GM18519 (cell line): ENCODE results near the gene USPL1.
"Not testable (repeated sequence)": the region's sequence is repeated elsewhere in the genome, so short reads cannot be mapped to it uniquely, and the experiment has no call there.

Experiments
- ATAC-seq: cut with Tn5 transposase; IDR thresholded peaks from one replicate; pipeline ENCODE4 v1.9.1; 2021; ENCODE audit warnings: mild to moderate bottlenecking, moderate library complexity; ENCODE audit not compliant: unreplicated experiment, low FRiP score

USPL1 gene

DNA sequence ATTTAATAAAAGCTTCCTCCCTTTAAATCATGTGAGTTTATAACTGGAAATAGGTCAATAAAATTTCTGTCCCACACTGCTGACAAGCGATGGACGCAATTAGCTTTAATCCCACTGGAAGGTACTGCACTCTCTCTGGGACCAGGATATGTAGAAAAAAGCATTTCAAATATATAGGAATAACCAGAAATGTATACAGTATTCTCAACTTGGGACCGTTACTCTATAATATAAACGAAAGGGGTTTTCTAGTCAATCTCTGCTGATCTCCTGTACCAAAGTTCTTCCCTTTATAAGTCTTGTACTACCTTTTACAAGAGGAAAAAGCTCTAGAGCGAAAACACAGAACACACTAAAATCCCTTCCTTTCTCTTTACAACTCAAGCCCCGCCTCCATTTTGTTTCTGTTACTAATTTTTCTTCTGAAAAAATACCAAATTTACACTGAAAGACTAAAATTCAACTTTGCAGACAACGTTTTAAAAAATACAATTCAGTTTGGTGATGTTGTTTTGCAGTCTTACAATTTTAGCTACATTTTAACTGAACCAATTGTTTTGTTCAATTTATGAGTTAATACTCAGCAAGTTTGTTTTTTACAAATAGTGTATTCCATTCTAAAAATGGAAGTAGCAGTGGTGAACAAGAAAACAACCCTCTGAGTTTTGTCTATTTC lies 1.7 kb upstream of the USPL1 start:
- no peak for ATAC-seq

DNA sequence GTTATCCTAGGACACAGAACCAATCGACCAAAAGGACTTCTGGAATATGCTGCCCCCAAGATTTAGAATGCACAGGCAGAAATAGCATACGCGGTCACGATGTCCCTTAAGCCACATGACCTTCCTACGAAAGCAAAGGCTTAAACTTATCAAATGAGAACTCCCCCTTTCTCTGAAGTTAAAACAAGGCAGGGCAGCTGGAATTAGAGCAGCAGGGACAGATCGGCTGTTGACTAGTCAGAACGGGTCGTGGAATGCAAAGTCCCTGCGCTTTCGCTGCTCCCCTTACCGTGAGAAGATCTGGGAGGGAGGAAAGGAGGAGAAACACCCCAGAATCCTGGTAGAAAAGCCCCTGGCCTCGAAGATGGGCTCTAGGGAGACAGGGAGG lies 799 bp upstream of the USPL1 start:
- peak; percentile 9 for ATAC-seq

DNA sequence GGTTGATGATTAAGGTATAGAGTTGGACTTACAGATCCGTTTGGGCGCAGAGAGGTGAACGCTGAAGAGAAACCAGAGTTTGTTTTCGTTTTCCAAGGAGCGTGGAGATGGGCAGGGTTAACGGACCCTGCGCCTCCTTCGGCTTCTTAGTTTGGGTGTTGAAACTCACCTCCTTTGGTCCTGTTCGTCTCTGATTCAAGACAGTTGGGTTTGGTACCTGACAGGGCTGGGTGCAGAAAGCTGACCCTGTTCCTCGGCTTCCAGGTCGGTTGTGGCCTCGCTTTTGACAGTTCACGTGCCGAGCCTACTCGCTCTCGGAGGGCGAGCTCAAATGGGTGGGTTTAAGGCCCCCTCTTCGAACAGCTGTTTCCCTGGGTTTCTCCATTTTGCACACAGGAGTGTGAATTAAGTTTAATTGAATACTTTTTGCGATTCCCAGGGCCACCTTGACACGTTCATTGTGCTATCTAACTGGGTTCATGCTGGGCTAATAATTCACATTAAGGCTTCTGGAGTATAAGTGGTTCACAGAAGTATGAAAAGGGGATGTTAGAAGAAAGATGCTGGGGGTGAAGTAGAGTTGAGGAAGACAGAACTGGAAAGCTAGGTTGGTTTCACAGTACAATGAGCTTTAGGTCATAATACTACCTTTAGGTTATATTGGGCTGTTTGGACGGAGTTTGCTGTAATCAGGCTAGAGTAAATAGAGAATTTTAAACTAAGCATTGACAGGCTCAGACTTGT lies 638 bp downstream of the USPL1 start:
- ATAC-seq, result no peak

DNA sequence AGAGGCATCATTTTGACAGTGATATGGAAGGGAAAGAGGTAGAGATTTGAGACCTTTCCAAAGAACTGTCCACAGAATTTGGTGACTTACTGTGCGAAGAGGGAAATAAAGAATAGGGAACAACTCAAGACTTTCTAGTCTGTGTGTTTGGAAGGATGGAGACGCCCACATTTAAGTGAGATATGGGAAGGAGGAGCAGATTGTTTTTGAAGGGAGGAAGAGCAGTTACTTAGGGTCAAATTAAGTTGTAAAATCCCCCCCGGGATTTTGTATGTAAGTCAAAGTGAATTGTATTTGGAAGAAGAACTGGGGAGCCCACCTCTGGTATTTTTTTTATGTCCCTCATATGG lies 1.2 kb downstream of the USPL1 start:
- no peak for ATAC-seq

DNA sequence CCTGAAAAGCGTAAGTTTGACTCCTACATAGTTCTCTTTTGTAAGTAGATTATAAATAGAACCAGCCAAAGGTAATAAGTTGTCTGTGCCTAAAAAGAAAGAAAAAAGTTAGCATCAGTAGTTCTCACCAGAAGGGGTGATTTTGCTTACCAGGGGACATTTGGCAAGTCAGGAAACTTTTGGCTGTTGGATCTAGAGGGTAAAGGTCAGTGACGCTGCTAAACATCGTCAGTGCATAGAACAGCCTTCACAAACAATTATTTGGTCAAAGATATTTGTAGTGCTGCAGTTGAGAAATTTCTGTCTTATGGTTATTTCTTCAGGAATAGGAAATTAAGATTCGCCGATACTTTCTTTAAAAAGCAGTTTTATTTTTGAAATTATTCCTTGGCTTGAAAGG lies 2.0 kb downstream of the USPL1 start:
- no peak for ATAC-seq

DNA sequence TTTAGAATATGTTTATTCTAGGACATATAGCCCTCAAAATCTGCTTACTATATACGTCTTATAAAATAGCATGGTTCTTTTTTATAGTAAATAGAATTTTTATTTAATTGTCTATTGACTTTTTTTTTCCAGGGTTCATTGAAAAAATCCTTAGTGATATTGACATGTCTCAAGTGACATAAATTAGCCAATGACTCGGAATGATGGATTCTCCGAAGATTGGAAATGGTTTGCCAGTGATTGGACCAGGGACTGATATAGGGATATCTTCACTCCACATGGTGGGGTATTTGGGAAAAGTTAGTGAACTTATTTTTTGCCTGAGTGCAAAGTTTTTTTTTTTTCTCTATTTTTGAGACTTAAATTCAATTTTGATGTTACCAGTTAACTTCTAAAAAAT lies 3.2 kb downstream of the USPL1 start:
- ATAC-seq, result no peak

DNA sequence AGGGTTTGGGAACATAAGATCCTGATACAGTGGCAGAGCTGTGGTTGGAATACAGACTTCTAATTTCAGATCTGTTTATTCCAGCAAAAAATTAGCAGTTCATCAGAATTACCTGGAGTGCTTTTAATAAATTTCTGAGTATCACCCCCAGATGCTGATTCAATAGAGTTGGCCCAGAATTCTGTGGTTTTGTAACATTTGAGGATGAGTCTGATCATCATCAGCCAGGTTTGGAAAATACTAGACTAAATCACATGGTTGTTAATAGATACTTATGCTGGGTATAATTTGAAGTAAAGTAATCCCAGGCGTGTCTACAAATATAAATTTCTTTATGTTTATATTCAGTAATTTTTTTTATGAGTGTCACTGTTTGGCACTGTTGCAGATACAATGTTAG lies 4.8 kb downstream of the USPL1 start:
- no peak for ATAC-seq

DNA sequence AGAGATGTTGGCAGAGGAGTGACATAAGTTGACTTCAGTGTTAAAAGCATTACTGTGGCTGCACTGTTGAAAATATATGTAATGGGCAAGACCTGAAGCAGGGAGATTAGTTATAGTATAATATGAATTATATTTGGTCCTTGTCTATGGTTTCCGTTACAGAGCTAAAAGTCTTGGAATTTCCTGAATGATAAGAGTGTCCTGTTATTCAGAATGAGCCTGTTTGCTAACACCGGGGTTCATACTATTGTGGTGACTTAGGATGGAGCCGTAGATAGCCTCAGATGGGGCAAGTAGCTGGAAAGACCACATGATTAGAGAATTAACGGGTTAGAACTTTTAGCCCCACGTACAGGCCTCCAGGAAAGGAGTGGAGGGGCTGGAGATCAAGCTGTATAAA lies 5.7 kb downstream of the USPL1 start:
- no peak for ATAC-seq

DNA sequence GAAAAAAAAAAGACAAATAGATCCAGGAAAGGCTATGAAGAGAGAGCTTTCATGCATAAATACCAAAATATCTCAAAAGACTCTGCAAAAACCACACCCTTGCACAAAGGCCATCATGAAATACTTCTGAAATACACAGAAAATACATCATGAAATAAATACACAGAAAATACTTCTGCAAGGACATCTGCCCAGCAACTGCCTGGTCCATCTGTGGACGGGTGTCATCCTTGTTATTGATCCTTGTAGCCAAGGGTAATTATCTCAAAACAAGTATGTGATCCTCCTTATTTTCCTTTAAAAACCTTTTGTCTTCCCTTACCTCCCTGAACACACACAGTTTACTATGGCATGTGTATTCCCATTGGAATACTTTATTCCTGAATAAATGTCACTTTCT lies 6.9 kb downstream of the USPL1 start:
- ATAC-seq, result no peak

DNA sequence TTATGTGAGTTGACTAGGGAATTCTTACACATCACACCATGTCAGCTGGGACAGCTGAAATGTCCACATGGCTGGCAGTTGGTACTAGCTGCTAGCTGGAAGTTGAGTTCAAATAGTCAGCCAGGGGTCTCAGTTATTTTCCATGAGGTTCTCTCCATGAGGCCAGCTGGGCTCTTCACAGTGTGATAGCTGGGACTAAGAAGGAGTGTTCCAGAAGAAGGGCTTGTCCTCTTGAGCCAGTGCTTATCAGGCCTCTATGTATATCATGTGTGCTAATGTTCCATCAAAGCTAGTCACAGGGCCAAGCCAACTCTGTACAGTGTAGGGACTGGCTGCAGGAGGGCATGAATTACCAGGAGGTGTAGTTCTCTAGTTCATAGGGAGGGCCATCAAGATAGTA lies 11.8 kb downstream of the USPL1 start:
- ATAC-seq, result no peak

DNA sequence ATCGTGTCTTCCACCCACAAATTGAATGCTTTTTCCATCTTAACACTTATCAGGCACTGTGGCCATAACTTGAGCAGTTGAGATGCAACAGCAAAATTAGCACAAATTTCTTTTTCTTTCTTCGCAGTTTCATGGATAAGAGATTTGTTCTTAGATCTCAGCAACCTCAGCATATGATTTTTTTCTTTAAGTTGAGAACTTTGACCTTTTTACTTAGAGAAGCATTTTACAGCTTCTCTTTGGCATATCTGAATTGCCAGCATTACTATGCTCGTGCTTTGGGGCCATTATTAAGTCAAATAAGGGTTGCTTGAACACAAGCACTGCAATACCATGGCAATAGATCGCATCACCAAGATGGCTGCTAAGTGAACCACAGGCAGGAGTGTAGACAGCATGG lies 16.1 kb downstream of the USPL1 start:
- no peak for ATAC-seq

DNA sequence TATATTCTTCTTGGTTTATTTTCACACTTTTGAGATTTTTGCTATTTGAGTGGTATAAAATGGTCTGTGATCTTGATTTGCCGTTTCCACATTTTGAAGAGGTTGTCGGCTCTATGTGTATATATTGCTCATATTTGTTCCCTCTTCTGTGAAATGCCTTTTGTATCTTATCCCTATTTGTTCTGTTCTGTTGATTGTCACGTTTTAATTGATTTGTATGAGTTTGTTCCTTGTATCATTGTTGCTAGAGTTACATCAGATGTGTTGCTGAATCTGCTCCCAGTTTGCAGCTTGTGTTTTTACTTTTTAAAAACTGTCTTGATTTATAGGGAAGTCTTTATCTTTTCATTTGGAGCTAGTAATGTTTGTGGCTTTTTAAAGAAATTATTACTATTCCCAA lies 17.1 kb downstream of the USPL1 start:
- no peak for ATAC-seq

DNA sequence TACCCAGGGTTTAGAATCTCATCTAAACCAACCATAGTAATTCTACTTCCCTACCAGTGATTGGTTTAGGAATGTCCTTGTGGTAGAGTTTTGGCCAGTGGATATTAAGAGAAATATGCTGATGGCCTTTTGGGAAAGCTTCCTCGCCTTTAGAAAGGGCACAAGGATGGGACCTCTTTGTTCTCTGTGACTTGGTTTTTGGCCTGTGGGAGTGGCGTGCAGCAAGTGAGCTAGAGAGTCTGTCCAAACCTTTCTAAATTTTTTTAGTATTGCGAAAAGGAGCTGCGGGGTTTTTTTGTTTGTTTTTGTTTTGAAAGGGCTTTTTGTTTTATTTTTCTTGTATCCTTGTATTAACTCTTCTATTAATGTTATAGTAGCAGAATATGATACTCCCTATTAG lies 20.6 kb downstream of the USPL1 start:
- ATAC-seq, result no peak

DNA sequence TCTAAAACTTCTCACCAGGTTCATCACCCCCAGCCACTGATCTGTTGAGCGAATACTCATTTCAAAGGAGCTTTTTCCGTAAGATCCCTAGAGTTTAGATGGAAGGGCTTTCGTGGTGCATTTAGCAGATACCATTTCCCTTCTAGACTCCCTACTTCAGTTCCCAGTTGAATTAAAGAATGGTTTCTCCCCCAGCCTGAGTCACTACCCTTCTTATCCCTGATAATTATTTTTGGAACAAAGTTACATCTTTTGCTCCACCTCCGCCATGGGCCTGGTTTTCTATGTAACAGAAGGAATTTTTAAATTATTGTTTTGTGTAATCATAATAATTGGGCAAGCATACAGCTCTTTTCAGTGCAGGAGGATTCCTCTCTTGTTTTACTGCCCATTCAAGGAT lies 22.0 kb downstream of the USPL1 start:
- no peak for ATAC-seq

DNA sequence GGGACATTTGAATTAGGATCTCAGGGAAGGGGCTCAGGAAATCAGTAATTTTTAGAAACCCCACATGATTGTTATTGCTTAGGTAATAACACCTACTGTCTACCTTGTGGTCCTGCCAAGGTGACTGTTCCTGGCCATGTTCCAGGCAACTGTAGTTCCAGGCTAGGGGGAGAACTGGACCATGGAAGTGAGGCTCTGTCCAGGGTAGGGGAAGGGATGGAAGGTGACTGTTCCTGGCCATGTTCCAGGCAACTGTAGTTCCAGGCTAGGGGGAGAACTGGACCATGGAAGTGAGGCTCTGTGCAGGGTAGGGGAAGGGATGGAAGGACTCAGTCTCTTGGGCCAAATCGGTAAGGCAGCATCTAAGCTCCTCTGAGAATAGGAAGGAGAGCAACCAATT lies 23.5 kb downstream of the USPL1 start:
- ATAC-seq, result not testable (repeated sequence)

DNA sequence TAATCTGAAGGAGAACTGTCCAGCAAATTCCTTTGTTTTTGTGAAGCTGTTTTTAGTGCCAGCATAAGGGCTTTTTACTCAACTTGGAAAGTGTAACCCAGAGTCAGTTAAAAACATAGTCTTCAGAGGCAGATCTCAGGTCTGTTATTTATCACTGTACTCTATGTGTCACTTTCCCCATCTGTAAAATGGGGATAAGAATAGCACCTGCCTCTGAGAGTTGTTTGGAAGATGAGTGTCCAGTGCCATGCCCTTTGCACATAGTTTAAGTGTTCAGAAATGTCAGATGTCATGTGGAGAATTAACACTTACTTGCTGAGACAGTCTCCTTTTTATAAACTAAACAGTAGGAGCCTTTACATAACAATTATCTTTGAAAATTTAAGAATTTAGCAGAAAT lies 27.9 kb downstream of the USPL1 start:
- ATAC-seq, result no peak

DNA sequence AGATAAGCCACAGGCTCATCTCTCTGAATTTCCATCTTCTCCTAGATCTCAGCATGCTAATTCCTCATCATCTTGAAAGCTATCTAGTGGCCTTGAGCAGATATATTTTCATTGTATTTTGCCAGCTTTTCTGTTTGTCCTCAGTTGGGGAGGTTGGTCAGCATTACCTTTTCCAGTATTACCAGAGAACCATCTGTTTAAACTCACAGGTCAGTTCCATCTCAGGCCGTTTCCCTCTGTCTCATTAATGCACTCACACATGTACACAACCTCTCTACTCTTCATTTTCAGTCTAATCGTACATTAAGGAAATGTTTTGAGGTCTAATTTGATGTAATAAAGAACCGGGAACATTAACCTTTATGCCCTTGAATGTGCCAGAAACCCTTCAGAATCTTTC lies 29.7 kb downstream of the USPL1 start:
- no peak for ATAC-seq

DNA sequence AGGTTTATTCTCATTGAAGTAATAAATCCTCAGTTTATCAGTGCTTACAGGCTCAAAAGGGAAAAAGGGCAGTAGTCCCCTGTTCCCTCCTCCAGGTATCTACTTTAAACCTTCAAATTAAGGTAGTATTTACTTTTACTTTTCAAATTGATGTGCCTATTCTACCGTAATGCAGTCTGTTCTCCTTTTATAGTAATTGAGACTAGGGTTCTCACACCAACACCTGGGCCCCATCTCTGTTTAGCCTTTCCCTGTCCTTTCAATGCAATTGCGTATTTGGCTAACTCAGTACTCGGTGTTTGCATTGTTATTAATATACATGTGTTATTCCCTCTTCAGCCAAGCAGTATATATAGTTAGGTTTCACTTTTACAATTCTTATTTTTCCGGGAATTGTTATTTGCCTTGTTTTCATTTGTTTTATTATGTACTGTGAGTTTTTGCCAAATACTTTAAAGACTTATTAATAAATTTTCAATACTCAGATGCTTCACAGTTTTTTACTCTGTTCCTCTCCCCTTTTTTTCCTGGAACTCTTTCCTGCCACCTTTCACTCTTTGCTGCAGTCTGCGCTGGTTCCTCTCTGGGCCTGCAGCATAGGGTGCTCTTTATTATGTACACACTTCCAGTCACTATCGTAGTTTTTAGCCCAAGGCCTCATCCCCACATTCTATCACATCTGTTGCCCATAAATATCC lies 30.3 kb downstream of the USPL1 start:
- no peak for ATAC-seq

DNA sequence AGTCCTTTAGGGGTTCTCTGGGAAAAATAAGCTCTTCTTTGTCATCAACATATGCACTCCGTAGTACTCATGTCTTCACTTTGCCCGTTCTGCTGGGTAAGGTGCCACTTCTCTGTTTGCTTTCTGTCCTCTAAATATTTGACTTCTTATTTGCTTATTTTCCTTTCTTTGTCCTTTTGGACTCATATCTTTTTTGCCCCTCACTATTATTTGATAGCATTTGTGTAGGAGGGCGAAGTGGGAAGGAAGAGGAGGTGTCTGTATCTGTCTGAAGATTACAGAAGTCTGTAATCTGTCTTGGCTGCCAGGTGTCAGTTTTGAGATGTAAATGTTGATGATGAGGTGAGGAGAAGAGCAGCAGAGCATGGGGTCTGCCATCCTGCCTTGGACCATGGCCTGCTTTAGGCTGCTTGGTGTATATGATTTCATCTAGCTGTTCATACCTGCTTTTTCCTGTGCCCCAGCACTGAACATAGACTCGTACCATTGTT lies 30.8 kb downstream of the USPL1 start:
- ATAC-seq, result no peak

DNA sequence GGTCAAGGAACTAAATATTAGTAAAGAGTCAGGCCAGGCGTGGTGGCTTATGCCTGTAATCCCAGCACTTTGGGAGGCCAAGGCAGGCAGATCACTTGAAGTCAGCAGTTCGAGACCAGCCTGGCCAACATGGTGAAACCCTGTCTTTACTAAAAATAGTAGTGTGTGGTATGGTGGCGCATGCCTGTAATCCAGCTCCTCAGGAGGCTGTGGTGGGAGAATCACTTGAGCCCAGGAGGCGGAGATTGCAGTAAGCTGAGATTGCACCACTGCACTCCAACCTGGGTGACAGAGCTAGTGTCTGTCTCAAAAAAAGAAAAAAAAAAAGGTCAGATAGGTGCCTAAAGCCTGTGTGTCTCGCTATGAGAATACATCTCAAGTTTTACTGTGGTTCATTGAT lies 33.9 kb downstream of the USPL1 start:
- not testable (repeated sequence) for ATAC-seq

DNA sequence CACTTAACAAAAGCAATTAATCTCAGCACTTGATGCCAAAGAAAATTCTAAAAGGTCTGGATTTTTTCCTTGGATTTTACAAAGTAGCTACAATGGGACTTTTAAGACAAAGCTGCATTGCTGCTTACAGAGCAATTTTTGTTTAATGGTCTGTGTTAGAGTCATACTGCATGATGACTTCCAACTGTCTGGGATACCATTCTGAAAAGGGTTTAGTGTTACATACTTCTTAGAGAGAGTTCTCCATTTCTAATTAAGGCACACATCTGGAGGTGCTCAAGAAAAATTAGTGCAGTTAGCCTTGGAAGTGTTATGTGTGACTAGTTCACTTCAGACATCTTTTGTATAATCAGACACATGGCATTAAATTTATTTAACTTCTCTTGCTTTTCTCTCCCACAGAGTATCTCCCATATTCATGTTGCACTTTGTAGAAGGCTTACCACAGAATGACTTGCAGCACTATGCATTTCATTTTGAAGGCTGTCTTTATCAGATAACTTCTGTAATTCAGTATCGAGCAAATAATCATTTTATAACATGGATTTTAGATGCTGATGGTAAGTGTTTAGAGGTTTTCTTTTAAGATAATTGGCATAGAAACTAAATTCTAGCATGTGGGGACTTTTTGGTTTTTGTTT lies 35.1 kb downstream of the USPL1 start:
- ATAC-seq, result no peak
